Large intestine (tissue), 3 donors: ENCODE data around the gene CPNE4. TPM values are rescaled to one million over a fixed set of nuclear protein-coding genes. Genes with fewer than 3 reads are reported as not detected.

Experiments
- DNase-seq, 2 donors: peaks; one replicate each; pipeline versions ENCODE4 v3.0.0 to v3.0.0-alpha.2; 2013
- H3K27ac ChIP-seq: one replicate; pipeline ENCODE4 v1.5.1; 2013; ENCODE audit warnings: low read length
- H3K27me3 ChIP-seq: 2 replicates; pipeline ENCODE4 v1.6.1; 2013; ENCODE audit warnings: low read length; ENCODE audit not compliant: control insufficient read depth, insufficient read depth
- H3K36me3 ChIP-seq: 2 replicates; pipeline ENCODE4 v1.6.1; 2013; ENCODE audit warnings: low read length; ENCODE audit not compliant: control insufficient read depth, insufficient read depth
- H3K4me1 ChIP-seq: one replicate; pipeline ENCODE4 v1.6.1; 2013; ENCODE audit warnings: low read length; ENCODE audit not compliant: control insufficient read depth, insufficient read depth
- H3K4me3 ChIP-seq: one replicate; pipeline ENCODE4 v1.5.1; 2013; ENCODE audit warnings: low read length
- H3K9me3 ChIP-seq: one replicate; pipeline ENCODE4 v1.6.1; 2013; ENCODE audit warnings: mild to moderate bottlenecking, low read depth, low read length, moderate library complexity; ENCODE audit not compliant: control insufficient read depth
- whole genome bisulfite sequencing: methylation state at CpG from one replicate; pipeline ENCODE4 v1.1.5; 2013; ENCODE audit warnings: low lambda C conversion rate; ENCODE audit not compliant: insufficient coverage; 5-methylcytosine and 5-hydroxymethylcytosine counted together
- polyA plus RNA-seq: library from polyadenylated mRNA; unstranded; fragments of 120-200 nt; gene quantifications from one replicate; pipeline ENCODE4 v1.2.1, GENCODE V29; 2013

The CPNE4 gene
- polyA plus RNA-seq, 1 donor, result 2.9 TPM

GRCh38 chr3:132001036-132001435 is 33.8 kb downstream of the CPNE4 start:
- Histone ChIP-seq H3K36me3 (no peaks in the 10 kb centered on the region), H3K4me1 (no peaks in the 10 kb centered on the region), H3K27me3 (no peaks in the 10 kb centered on the region), H3K4me3 (no peak overlapping the region), H3K27ac (no peak overlapping the region), H3K9me3 (no peaks in the 10 kb centered on the region)
- DNase-seq, result no peak
- no CpG with 5 or more reads among the region's 1 CpG for WGBS

GRCh38 chr3:131998027-131998426 is 36.8 kb downstream of the CPNE4 start:
- no peaks in the 10 kb centered on the region for H3K9me3 ChIP-seq
- WGBS, result no CpG with 5 or more reads among the region's 1 CpG
- DNase-seq, result no peak
- no peaks in the 10 kb centered on the region for H3K4me1 ChIP-seq
- H3K36me3 ChIP-seq, result no peaks in the 10 kb centered on the region
- no peak overlapping the region for H3K27ac ChIP-seq
- no peak overlapping the region for H3K4me3 ChIP-seq
- H3K27me3 ChIP-seq, result no peaks in the 10 kb centered on the region

GRCh38 chr3:131995891-131996290 is 38.9 kb downstream of the CPNE4 start:
- Histone ChIP-seq H3K27me3 (no peaks in the 10 kb centered on the region), H3K4me1 (no peaks in the 10 kb centered on the region), H3K4me3 (no peak overlapping the region), H3K36me3 (no peaks in the 10 kb centered on the region), H3K9me3 (no peaks in the 10 kb centered on the region), H3K27ac (no peak overlapping the region)
- 90% methylated on average over 2 of the region's 3 CpGs for WGBS
- DNase-seq, result no peak

GRCh38 chr3:131989318-131989717 is 45.5 kb downstream of the CPNE4 start:
- Histone ChIP-seq H3K4me1 (no peaks in the 10 kb centered on the region), H3K27ac (no peak overlapping the region), H3K27me3 (no peaks in the 10 kb centered on the region), H3K4me3 (no peak overlapping the region), H3K36me3 (no peaks in the 10 kb centered on the region), H3K9me3 (no peaks in the 10 kb centered on the region)
- no peak for DNase-seq
- no CpG with 5 or more reads among the region's 3 CpGs for WGBS

GRCh38 chr3:131988209-131988608 is 46.6 kb downstream of the CPNE4 start:
- Histone ChIP-seq H3K9me3 (no peaks in the 10 kb centered on the region), H3K4me1 (no peaks in the 10 kb centered on the region), H3K36me3 (no peaks in the 10 kb centered on the region), H3K27ac (no peak overlapping the region), H3K27me3 (no peaks in the 10 kb centered on the region), H3K4me3 (no peak overlapping the region)
- DNase-seq, result no peak
- WGBS, result 80% methylated on average over 1 of the region's 3 CpGs

- no CpG with 5 or more reads among the region's 1 CpG for WGBS
- H3K36me3 ChIP-seq, result no peaks in the 10 kb centered on the region
- no peak for DNase-seq
- H3K4me3 ChIP-seq, result no peak overlapping the region
- H3K27me3 ChIP-seq, result no peaks in the 10 kb centered on the region
- no peaks in the 10 kb centered on the region for H3K4me1 ChIP-seq
- no peaks in the 10 kb centered on the region for H3K9me3 ChIP-seq
- no peak overlapping the region for H3K27ac ChIP-seq
Observed at GRCh38 chr3:131983689-131984088, 51.1 kb downstream of the CPNE4 start.

- no peak for DNase-seq
- no CpG with 5 or more reads among the region's 7 CpGs for WGBS
- H3K27ac ChIP-seq, result no peak overlapping the region
- no peaks in the 10 kb centered on the region for H3K36me3 ChIP-seq
- H3K27me3 ChIP-seq, result no peaks in the 10 kb centered on the region
- no peaks in the 10 kb centered on the region for H3K4me1 ChIP-seq
- H3K4me3 ChIP-seq, result no peak overlapping the region
- no peaks in the 10 kb centered on the region for H3K9me3 ChIP-seq
Observed at GRCh38 chr3:131981323-131981722, 53.5 kb downstream of the CPNE4 start.

GRCh38 chr3:131976448-131976847 is 58.4 kb downstream of the CPNE4 start:
- no peaks in the 10 kb centered on the region for H3K9me3 ChIP-seq
- no peaks in the 10 kb centered on the region for H3K36me3 ChIP-seq
- H3K4me3 ChIP-seq, result no peak overlapping the region
- no peaks in the 10 kb centered on the region for H3K4me1 ChIP-seq
- H3K27me3 ChIP-seq, result no peaks in the 10 kb centered on the region
- 43% methylated on average over 2 of the region's 2 CpGs for WGBS
- DNase-seq, result no peak
- H3K27ac ChIP-seq, result no peak overlapping the region

- no peak overlapping the region for H3K27ac ChIP-seq
- WGBS, result 55% methylated on average over 2 of the region's 6 CpGs
Observed at GRCh38 chr3:131975047-131975446, 59.8 kb downstream of the CPNE4 start.

GRCh38 chr3:131973731-131974130 is 61.1 kb downstream of the CPNE4 start:
- no peaks in the 10 kb centered on the region for H3K4me1 ChIP-seq
- no peak for DNase-seq
- 17% methylated on average over 1 of the region's 4 CpGs for WGBS
- no peaks in the 10 kb centered on the region for H3K9me3 ChIP-seq
- no peak overlapping the region for H3K4me3 ChIP-seq
- no peaks in the 10 kb centered on the region for H3K27me3 ChIP-seq
- H3K36me3 ChIP-seq, result no peaks in the 10 kb centered on the region
- H3K27ac ChIP-seq, result no peak overlapping the region

More at GRCh38 chr3:131975047-131975446, 59.8 kb downstream of the CPNE4 start:
- Histone ChIP-seq H3K4me3 (no peak overlapping the region), H3K9me3 (no peaks in the 10 kb centered on the region), H3K36me3 (no peaks in the 10 kb centered on the region), H3K27me3 (no peaks in the 10 kb centered on the region), H3K4me1 (no peaks in the 10 kb centered on the region)
- DNase-seq, result no peak

- no peaks in the 10 kb centered on the region for H3K4me1 ChIP-seq
- no peaks in the 10 kb centered on the region for H3K27me3 ChIP-seq
- no peaks in the 10 kb centered on the region for H3K36me3 ChIP-seq
- H3K9me3 ChIP-seq, result no peaks in the 10 kb centered on the region
- no peak for DNase-seq
- no CpG with 5 or more reads among the region's 4 CpGs for WGBS
- H3K27ac ChIP-seq, result no peak overlapping the region
- H3K4me3 ChIP-seq, result no peak overlapping the region
Observed at GRCh38 chr3:131972550-131972949, 62.3 kb downstream of the CPNE4 start.
